Mucosa of rectum (tissue), 2 donors: ENCODE measurements around the gene L3MBTL3.
A peak's percentile ranks its signal among the peaks of the same experiment; 100 is the strongest.

Experiments used
- H3K27ac ChIP-seq, 2 donors: one replicate each; pipeline ENCODE4 v1.7.0; 2013; ENCODE audit warnings: inconsistent platforms in 2 of 2, low read depth in 2 of 2, low read length in 2 of 2
- H3K27me3 ChIP-seq, 2 donors: one replicate each; pipeline ENCODE4 v1.7.0; 2013; ENCODE audit warnings: low read length in 2 of 2; ENCODE audit not compliant: control insufficient read depth in 2 of 2, insufficient read depth in 2 of 2
- H3K36me3 ChIP-seq, 2 donors: one replicate each; pipeline ENCODE4 v1.7.0; 2013; ENCODE audit warnings: low read length in 2 of 2; ENCODE audit not compliant: control insufficient read depth in 2 of 2, insufficient read depth in 2 of 2
- H3K4me1 ChIP-seq, 2 donors: one replicate each; pipeline ENCODE4 v1.7.0; 2013; ENCODE audit warnings: low read length in 2 of 2, mild to moderate bottlenecking in 1 of 2; ENCODE audit not compliant: control insufficient read depth in 2 of 2, insufficient read depth in 2 of 2
- H3K4me3 ChIP-seq, 2 donors: one replicate each; pipeline ENCODE4 v1.7.0; 2013; ENCODE audit warnings: low read length in 2 of 2
- H3K9ac ChIP-seq, 2 donors: one replicate each; pipeline ENCODE4 v1.7.0; 2013; ENCODE audit warnings: low read length in 2 of 2, low read depth in 1 of 2, mild to moderate bottlenecking in 1 of 2
- H3K9me3 ChIP-seq, 2 donors: one replicate each; pipeline ENCODE4 v1.7.0; 2013; ENCODE audit warnings: low read length in 2 of 2; ENCODE audit not compliant: control insufficient read depth in 2 of 2
- donor health status: healthy.
- donor health status: Normal muscosa, but diverticular disease.

The L3MBTL3 gene

GRCh38 chr6:130018292-130018743 lies at the start of gene L3MBTL3:
Gene L3MBTL3, plus strand, starts transcription at chr6:130018581. Its CDS starts 24,119 bp downstream, at chr6:130042700.
- Histone ChIP-seq H3K4me1 (peaks cover 0 to 2% of the 10 kb centered on the region in 2 donors), H3K9ac (peak within 1 kb of the TSS; percentile 72 to 77), H3K27me3 (no peaks in the 10 kb centered on the region), H3K27ac (peak within 1 kb of the TSS; percentile 61 to 77), H3K36me3 (no peaks in the 10 kb centered on the region), H3K9me3 (no peaks in the 10 kb centered on the region), H3K4me3 (peak within 1 kb of the TSS; percentile 75 to 92)

- Histone ChIP-seq H3K9ac (no peak overlapping the region), H3K27ac (no peak overlapping the region), H3K4me3 (no peak overlapping the region), H3K27me3 (no peaks in the 10 kb centered on the region), H3K36me3 (no peaks in the 10 kb centered on the region), H3K9me3 (no peaks in the 10 kb centered on the region), H3K4me1 (no peaks in the 10 kb centered on the region)
These were observed 49.3 kb upstream of the L3MBTL3 start for GRCh38 chr6:129969064-129969463.

- Histone ChIP-seq H3K36me3 (no peaks in the 10 kb centered on the region), H3K4me1 (no peaks in the 10 kb centered on the region), H3K27ac (no peak overlapping the region)
These were observed 42.3 kb upstream of the L3MBTL3 start for GRCh38 chr6:129976110-129976509.

GRCh38 chr6:129978148-129978916 lies 40.0 kb upstream of the L3MBTL3 start:
- no peaks in the 10 kb centered on the region for H3K9me3 ChIP-seq
- no peaks in the 10 kb centered on the region for H3K4me1 ChIP-seq
- no peak overlapping the region for H3K27ac ChIP-seq
- no peaks in the 10 kb centered on the region for H3K36me3 ChIP-seq
- no peak overlapping the region for H3K4me3 ChIP-seq
- H3K27me3 ChIP-seq, result no peaks in the 10 kb centered on the region
- no peak overlapping the region for H3K9ac ChIP-seq

More at GRCh38 chr6:129976110-129976509, 42.3 kb upstream of the L3MBTL3 start:
- no peak overlapping the region for H3K4me3 ChIP-seq
- no peaks in the 10 kb centered on the region for H3K9me3 ChIP-seq
- no peak overlapping the region for H3K9ac ChIP-seq
- H3K27me3 ChIP-seq, result no peaks in the 10 kb centered on the region

GRCh38 chr6:129980821-129981220 lies 37.6 kb upstream of the L3MBTL3 start:
- Histone ChIP-seq H3K36me3 (no peaks in the 10 kb centered on the region), H3K27ac (no peak overlapping the region)

GRCh38 chr6:129981598-129981997 lies 36.8 kb upstream of the L3MBTL3 start:
- no peak overlapping the region for H3K27ac ChIP-seq
- H3K4me3 ChIP-seq, result no peak overlapping the region
- no peaks in the 10 kb centered on the region for H3K36me3 ChIP-seq
- H3K27me3 ChIP-seq, result no peaks in the 10 kb centered on the region
- H3K4me1 ChIP-seq, result no peaks in the 10 kb centered on the region
- no peaks in the 10 kb centered on the region for H3K9me3 ChIP-seq
- no peak overlapping the region for H3K9ac ChIP-seq

More at GRCh38 chr6:129980821-129981220, 37.6 kb upstream of the L3MBTL3 start:
- no peaks in the 10 kb centered on the region for H3K27me3 ChIP-seq
- no peak overlapping the region for H3K4me3 ChIP-seq
- no peaks in the 10 kb centered on the region for H3K4me1 ChIP-seq
- no peak overlapping the region for H3K9ac ChIP-seq
- no peaks in the 10 kb centered on the region for H3K9me3 ChIP-seq

- no peaks in the 10 kb centered on the region for H3K4me1 ChIP-seq
- no peak overlapping the region for H3K27ac ChIP-seq
- no peaks in the 10 kb centered on the region for H3K36me3 ChIP-seq
- H3K4me3 ChIP-seq, result no peak overlapping the region
- H3K27me3 ChIP-seq, result no peaks in the 10 kb centered on the region
- H3K9me3 ChIP-seq, result no peaks in the 10 kb centered on the region
- no peak overlapping the region for H3K9ac ChIP-seq
These were observed 29.0 kb upstream of the L3MBTL3 start for GRCh38 chr6:129989396-129989795.

- no peak overlapping the region for H3K4me3 ChIP-seq
- no peaks in the 10 kb centered on the region for H3K27me3 ChIP-seq
- H3K9me3 ChIP-seq, result no peaks in the 10 kb centered on the region
- H3K27ac ChIP-seq, result no peak overlapping the region
- H3K36me3 ChIP-seq, result no peaks in the 10 kb centered on the region
- no peaks in the 10 kb centered on the region for H3K4me1 ChIP-seq
- H3K9ac ChIP-seq, result no peak overlapping the region
These were observed 25.5 kb upstream of the L3MBTL3 start for GRCh38 chr6:129992881-129993280.

- H3K36me3 ChIP-seq, result no peaks in the 10 kb centered on the region
- no peak overlapping the region for H3K27ac ChIP-seq
- no peak overlapping the region for H3K4me3 ChIP-seq
- no peak overlapping the region for H3K9ac ChIP-seq
- H3K4me1 ChIP-seq, result no peaks in the 10 kb centered on the region
- H3K27me3 ChIP-seq, result no peaks in the 10 kb centered on the region
- no peaks in the 10 kb centered on the region for H3K9me3 ChIP-seq
These were observed 24.0 kb upstream of the L3MBTL3 start for GRCh38 chr6:129994410-129994809.

- no peak overlapping the region for H3K27ac ChIP-seq
- no peaks in the 10 kb centered on the region for H3K36me3 ChIP-seq
- H3K4me1 ChIP-seq, result no peaks in the 10 kb centered on the region
- no peak overlapping the region for H3K9ac ChIP-seq
- H3K27me3 ChIP-seq, result no peaks in the 10 kb centered on the region
- no peak overlapping the region for H3K4me3 ChIP-seq
- no peaks in the 10 kb centered on the region for H3K9me3 ChIP-seq
These were observed 22.0 kb upstream of the L3MBTL3 start for GRCh38 chr6:129996387-129996786.
